Activated CD4-positive, CD25-positive, alpha-beta regulatory T cell treated with anti-CD3 and anti-CD28 coated beads, Interleukin-2, amount 50 U/mL, for 16 hours (primary cell): ENCODE results near the gene KCNMA1.

ENCODE experiments used
- DNase-seq: peaks from one replicate; pipeline ENCODE4 v3.0.0-alpha.2; 2020; ENCODE audit warnings: low read depth, low spot score

The KCNMA1 gene

DNA sequence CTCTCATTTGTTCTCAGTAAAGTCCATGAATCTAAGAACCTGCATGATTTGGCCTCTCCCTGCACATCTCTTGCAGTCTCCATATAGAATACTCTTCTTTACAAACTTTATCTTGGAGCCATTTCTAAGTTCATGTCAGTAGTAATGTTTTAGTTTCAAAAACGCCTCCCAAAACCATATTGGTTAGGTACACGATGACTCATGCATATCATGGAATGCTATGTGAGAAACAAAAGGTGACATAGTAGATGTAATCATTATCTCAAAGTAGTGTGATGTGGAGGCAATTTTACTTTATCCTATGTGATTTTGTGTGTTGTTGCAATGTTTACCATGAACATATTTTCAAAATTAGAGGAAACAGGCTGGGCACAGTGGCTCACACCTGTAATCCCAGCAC lies 520.7 kb downstream of the KCNMA1 start:
- DNase-seq: no peak

DNA sequence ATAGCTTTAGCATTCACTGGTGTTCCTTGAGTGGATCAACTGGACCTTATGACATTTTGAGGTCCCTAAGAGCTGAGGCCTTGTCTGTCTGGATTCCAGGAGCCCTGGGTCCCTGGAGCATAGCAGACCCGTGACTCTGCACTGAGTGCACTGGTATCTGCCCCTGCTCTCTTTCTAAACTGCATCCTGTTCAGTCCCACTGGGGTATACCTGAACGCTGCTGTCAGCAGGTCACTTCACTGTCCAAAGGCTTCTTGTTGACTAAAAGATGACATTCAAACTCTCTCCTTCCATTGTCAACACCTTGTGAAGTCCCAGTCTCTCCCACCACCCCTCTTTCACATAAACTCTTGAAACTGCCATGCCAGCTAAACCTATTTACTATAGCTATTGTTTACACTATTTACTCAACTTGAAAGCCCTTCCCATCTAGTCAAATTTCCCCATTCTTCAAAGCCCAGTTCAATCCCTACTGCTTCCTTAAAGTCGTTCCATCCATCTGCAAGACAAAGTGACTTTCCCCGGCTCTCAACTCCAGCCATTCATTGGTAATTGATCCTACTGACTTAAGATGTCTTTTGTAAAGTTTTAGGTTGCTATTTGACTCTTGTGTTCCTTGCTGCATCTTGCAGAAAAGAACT lies 523.3 kb downstream of the KCNMA1 start:
- DNase-seq: no peak

DNA sequence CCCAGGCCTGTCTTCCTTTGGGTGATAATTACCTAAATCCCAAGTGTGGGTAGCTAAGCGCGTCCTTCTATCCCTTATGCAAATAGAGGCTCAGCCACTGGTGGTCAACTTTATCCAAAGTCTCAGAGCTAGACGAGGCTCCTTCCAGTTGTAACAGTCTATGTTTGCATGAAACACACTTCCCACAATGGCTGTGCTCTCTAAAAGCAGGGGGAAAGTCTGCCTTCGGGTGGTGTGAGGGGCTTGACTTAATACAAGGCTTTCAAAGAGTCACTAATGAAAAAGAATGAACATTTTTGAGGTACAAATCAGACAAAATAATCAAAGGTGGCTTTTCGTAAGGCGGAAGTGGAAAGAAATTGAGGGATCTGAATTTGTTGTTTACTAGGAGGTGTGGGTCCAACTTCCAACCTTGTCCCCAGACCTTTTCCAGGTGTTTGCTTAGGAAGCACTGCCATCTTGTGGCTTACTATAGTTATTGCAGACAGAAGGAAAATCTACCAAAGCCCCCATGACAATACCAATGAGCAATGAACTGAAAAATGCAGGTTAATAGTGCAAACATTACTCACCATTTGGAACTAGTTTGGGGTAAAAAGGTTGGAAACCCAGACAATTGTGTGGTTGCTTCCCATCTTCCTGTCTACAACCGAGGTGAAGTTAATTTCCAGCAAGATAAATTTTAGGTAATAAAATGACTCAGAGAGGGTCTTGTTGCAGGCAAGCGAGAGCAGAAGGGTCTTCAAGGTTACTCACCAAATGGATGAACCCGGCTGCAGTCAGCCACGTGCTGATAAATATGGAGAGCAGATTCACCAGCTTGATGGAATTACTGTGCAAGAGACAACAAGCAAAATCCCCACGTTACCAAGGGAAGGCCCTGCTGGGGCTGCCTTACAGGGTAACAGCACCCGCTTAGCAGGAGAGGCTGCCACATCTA lies 525.7 kb downstream of the KCNMA1 start:
- no peak for DNase-seq

DNA sequence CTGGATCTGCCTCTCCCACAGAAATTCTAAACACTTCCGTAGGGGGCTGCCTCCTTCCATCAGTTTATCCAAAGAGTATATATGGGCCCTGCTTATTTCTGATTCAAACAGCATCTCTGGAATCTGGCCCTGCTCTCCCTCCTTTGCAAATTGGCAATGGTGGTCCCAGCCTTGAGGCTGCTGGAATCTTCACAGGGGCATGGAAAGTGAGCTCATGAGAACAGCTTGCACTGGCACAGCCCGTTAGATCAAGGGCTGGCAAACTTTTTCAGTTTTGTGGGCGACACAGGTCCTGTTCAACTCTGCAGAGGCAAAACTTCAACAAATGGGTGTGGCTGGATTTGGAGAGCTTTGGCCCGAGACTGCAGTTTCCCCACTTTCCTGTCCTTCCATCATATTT lies 526.9 kb downstream of the KCNMA1 start:
- no peak for DNase-seq

DNA sequence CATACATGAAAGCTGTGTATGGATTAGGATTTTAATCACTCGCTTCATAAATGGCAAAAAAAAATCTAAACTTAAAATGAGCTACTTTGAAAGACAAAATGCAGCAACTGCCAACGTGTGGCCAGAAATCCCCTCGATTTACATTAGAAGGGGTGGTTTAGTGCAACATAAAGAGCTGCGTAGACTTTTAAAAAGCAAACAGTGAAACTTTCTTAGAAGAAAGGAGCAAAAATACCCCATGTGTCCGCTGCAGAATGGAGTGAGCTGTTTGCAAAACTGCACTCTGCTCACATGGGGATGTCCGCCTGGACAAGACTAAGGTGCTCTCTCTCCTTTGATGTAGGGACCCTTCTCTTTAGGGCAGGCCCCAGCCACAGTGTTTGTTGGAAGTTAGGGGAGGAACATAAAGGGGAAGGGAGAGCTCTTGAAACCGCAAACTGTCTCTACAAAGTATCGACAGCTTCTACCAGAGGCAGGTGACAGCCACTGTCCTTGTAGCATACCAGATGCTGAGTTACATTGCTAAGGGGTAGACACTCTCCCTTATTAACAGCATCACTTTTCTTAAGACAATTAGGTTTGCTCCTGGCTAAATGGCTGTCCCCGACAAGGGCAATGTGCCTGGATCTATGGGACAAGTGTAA lies 528.1 kb downstream of the KCNMA1 start:
- DNase-seq: no peak

DNA sequence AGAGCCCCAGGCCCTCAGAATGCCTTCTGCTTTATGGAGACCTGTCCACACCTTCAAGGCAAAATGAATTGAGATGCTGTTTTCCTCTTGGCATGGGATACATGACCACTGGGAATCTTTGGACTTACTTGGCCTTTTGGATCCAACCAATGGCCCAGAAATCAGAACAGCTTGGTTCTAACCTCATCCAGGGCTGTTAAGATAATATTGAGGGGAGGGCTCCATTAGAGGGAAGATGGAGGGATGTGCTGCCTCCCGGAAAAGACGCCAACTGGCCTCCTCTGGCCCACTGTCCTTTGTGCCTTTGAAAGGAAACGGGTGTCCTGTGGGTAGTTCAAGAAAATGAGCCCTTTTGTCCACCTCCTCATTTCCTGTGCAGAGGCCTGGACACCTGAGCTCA lies 530.9 kb downstream of the KCNMA1 start:
- DNase-seq: no peak

DNA sequence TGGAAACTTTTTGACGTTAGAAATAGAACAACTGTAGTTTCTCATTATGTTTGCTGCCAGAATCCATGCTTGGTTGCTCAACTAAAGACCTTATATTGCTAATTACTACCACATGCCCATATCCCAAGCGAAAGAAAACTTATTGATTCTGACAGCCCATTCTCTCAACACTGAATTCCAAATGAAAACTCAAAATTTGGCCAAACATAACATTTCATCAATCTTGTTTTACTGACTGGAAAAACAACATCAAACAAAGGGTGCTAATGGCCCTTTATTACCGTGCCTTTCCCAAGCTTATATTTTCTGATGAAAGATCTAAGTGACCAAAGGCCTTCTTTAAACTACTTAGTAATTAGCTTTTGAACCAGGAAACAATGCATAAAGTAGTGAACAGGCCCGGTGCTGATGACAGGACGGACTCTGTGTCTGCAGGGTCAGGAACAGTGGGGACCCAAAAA lies 531.8 kb downstream of the KCNMA1 start:
- DNase-seq: no peak

DNA sequence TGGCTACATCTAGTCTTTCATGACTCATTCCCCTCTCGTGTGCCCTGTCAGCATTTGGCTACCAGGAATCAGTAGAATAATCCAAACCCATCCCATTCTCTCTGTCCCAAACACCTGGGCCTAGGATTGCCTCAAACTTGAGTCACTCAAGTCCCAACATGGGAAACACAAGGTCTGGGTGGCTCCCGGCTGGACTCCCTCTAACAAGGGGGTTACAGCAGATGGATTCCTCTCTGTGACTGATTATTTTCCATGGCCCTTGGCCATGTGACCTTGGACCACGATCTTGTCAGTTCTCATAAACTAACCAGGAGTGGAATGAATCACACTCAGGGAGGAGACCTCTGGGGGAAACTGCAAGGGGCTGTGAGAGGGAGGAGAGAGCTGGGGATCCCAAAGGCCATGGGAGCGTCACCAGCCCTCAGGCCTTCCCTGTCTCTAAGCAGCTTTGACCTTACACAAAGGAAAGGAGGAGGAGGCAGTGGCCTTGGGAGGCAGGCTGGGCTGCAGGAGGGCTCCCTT lies 533.1 kb downstream of the KCNMA1 start:
- no peak for DNase-seq

DNA sequence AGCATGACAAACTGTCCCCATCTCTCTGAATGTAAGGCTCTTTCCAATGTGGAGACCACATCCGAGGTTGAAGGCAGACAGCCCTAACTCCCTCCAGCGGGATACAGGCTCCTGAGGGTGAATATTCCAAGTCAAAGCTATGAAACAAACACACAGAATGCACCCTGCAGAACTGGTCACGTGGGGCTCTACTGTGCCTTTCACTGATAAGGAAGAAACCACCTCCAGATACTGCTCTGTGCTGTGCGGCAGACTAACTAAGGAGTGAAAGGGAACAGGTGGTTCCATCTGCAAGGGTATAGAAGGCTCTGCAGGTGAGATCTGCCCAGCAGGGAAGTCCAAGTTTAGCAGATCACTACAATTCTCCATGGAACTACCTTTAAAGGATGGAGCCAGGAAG lies 534.4 kb downstream of the KCNMA1 start:
- DNase-seq: no peak

DNA sequence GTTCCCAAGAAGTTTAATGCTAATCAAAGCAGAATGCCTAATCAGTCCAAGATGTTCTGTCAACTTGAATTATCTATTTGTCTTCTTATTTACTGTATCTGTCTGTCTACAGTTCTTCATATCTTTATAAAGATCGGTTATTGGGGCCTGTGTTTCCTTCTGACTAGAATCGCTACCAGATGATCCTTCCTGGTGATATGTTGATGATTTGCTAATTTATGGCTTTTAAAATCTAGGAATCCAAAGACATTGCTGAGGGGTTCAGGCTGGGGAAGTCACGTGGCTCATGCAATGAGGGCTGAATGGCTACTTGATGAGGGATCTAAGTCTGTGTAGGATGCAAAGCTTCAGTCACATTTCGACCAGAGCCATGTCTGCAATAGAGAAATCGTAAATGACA lies 536.3 kb downstream of the KCNMA1 start:
- no peak for DNase-seq

DNA sequence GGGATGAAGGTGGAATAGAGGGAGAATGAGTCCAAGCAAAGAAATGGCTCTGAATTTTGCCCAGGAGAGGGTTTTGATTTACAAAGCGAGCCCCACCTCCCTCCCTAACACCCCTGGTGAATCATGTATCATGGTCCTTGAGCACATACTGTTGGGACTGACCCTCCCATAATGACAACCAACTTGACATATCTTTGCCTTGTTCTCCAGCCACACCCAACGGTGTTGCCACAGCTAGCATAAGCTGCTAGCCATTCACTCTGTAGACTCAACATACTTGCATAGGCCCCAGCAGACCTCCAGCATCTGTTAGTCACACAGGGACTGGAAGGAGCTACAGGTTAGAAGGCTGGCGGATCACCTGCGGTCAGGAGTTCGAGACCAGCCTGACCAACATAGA lies 538.5 kb downstream of the KCNMA1 start:
- DNase-seq: no peak

DNA sequence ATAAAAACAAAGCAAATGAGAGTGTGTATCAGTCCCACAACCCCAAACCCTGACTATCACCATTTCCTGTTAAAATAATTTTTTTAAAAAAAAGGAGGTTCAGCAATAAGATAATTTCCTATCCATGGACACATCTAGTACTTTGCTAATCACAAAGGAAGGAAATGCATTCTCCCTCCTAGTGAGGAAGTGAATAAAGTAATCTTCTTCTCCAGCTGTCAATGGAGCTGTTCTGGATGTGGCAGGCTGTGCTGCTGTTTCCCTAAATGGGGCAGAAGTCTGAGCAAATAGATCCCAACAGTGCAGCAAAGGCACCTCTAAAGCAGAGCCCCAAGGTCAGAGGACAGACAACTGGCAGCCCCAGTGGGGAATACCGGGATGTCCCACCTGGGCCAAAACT lies 540.0 kb downstream of the KCNMA1 start:
- DNase-seq: no peak

DNA sequence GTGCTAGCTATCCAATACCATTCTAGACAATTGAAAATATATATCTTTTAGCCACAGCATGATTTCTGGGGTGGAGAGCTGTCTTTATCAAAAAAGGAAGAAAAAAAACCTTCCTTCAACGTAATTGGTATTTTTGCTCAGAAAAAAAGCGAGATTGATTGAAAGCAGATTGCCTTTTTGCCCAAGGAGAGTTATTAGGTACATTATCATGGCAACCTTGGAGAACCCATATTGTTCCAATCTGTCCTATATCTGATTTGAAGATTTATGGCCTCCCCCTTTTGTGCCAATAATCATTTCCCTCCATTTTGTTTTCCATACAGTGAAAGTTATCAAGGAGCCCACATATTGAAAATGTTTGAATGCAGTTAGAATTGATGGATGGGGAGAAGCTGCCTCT lies 544.5 kb downstream of the KCNMA1 start:
- DNase-seq: no peak

DNA sequence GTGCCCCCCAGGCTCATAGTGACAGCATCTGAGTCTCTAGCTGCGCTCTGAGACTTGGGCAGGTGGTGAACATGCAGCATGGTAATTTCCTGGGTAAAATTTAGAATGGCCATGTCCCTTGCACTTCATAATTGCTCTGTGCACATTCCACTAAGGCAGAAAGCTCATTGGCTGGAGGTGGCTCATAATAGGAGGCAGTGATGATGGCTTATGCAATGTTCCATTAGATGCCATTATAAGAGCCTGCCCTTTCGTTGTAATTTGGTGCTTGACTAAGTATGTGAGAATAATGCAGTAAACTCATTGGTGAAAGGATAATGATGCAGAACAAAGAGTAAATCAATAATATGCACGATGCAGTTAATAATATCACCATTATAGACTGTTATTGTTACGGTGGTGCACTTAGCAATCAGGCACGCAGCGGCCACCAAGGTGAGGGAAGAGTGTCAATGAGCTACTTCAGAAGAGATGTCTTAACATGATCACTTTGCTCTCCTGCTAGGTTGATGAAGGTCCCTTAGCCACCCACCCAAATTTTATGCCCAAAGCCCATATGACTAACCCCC lies 545.9 kb downstream of the KCNMA1 start:
- DNase-seq: no peak

DNA sequence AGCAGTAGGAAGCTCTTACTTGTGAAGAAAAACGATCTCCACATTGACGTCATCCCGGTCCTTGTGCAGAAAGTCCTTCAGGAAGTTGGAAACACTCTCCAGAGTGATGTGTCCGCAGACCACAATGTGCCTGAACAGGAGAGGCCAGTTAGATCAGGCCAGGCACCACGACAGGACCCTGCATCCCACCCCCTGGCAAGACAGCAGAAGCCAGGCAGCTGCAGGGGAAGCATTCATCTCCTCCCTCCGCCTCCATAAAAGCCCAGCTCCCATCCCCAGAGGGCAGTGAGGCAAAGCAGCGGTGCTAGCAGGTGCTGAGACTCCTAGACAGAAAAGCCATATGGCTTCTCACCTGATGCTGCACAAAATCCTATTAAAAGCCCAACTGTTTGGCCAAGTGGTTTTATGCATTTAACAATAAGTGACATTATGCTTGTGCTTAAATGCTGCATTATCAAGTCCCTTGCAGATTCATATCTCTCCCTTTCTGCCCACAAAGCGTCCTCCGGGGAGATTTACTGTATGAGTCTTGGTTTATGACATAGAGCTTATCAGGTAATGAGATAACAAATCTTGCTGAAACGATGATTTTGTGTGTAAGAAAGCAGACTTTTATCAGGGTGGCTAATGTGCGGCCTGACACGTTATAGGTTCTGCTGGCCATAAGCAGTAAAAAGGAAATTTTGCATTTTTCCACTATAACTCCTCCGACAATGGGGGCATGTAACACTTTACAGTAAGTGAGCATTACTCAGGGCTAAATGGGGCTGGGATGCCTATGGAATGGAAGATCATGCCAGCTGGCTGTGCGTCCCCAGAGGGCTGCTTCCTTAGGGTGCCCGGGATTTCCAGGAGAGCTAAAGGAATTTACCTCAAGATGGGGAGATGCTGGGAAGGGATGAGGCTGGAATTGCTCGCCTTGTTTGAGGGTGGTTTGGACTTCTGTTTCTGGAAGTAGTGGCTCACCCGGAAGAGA lies 546.9 kb downstream of the KCNMA1 start:
- DNase-seq: no peak

DNA sequence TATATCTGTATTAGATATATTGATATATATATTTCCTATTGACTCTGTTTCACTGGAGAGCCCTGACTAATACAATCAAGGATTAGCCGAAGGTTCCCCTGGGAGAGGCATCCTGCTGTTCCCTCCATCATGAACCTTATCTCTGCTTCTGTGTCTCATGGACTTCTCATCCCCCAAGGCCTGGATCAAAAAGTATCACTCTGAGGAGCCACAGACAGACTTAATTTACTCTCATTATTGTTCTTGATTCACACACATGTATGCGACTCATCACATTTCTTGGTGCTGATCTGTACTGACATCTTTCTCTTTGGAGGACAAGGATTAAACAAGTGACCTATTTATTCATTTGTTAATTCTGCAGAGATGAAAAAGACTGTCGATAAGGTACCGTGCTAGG lies 550.2 kb downstream of the KCNMA1 start:
- DNase-seq: no peak

DNA sequence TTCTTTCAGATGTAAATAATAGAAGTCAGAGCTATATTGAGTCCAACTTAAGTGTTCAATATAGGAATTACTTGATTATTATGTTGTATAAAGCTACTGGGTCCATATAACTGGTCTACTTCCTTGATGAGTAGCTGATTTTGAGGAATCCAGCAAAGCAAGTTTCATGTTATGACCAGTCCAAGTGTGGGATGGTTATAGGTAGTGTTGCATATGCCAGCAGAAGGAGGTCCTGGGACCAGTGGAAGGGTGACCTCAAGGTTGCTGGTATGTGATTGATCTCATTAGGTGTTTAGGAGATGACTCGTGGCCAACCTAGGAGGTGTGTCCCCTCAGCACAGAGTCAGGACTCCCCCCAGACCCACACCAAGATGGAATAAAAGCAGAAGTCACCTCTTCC lies 551.5 kb downstream of the KCNMA1 start:
- no peak for DNase-seq

DNA sequence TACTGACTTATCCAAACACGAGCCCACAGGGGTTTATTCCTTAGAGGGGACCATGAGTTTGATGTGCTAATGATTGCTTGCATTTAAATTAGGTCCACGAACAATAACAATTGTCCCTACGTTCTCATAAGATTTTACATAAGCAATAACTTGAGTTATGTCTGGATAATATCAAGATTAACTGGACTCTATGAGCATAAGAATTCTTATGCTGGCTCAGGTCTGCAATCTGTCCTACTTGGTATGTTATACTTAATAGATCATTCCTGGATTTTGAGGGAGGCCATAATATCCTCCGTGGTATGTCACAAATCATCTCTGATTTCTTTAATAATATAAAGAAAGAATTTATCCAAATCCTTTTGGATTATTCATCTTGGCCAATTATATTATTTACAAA lies 552.3 kb downstream of the KCNMA1 start:
- no peak for DNase-seq

DNA sequence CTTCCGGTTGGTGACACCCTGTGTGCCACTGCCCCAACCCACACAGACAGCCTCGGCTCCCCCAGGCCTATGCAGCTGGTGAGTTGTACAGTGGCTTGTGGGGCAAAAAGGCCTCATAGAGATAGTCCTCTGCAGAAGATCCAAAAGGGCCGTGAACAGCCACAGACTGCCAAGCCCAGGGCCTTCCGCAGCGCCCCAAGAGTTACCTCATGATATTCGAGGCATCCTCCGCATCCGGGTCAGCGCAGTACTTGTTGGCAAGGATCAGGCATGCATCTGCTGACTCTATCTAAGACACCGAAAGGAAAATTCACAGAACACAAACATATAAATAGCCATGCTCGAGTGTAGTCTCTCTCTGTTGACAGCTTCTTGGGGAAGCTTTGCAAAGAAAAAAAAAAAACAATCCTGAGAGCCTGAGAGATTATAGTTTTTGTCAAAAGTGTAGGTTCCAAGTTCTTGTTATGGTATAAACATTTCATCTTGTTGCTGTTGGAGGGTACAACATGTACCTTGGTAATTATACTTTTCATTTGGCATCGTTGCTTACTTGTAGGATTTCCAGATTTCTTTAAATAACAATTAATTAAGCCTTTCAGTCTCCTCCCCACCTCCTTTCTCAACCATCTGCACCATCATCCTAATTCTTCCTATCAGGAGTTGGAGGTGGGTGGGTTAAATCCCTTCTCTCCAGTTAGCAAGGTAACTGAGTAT lies 553.0 kb downstream of the KCNMA1 start:
- no peak for DNase-seq

DNA sequence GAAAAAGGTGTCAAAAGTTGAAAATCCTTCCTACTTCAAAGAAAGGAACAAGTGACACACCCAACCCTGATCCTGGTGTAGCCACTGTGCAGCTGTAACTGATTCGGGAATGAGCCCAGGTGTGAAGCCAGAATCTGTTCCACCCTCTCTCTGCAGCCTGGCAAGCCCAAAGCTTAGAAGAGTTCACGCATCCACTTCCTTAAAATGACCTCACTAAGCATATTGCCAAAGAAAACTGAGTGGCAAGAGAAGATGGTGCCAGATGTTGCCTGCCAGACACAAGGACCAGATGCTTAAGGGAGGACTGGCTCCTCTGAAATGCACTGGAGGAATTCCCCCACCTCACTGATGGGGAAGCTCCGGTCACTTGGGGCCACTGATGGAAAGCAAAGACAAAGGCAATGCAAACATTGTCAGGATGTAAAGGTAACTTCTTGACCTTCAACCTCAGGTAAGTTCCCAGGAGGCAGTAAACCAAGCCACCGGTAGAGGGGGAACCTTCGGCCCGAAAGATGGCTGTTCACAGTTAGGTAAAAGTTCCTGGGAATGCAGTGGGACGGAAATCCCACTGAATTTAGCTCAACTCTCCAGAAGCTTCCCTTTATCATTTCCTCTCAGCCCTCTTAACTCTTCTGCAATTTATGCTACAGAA lies 554.9 kb downstream of the KCNMA1 start:
- DNase-seq: no peak
